Sigmoid colon (tissue), 7 donors: ENCODE data around the gene ZZZ3. TPM values are rescaled to one million over a fixed set of nuclear protein-coding genes. Genes with fewer than 3 reads are reported as not detected.
"Not testable (repeated sequence)": the region's sequence is repeated elsewhere in the genome, so short reads cannot be mapped to it uniquely, and the experiment has no call there.

ENCODE experiments used
- DNase-seq: peaks from one replicate; pipeline ENCODE4 v3.0.0-alpha.2; 2019
- H3K27ac ChIP-seq, 4 donors: fragments of 200-600 bp; sonication (generic); one replicate each; pipeline ENCODE4 v1.5.1; 2016 to 2019; ENCODE audit warnings: mild to moderate bottlenecking in 1 of 4
- H3K27me3 ChIP-seq, 3 donors: fragments of 200-600 bp; sonication (generic); one replicate each; pipeline ENCODE4 v1.5.1; 2019; ENCODE audit warnings: mild to moderate bottlenecking in 1 of 3
- H3K36me3 ChIP-seq, 4 donors: fragments of 200-600 bp; sonication (generic); one replicate each; pipeline ENCODE4 v1.5.1; 2016 to 2019
- H3K4me1 ChIP-seq, 4 donors: fragments of 200-600 bp; sonication (generic); one replicate each; pipeline ENCODE4 v1.5.1; 2017 to 2019
- H3K4me3 ChIP-seq, 4 donors: fragments of 200-600 bp; sonication (generic); one replicate each; pipeline ENCODE4 v1.5.1; 2017 to 2019; ENCODE audit warnings: mild to moderate bottlenecking in 2 of 4, moderate library complexity in 1 of 4
- H3K9me3 ChIP-seq, 4 donors: fragments of 200-600 bp in 3 of 4; sonication (generic) in 3 of 4; one replicate each; pipeline versions ENCODE4 v1.5.1 to v1.6.1; 2013 to 2019
- EP300 ChIP-seq, 4 donors: sonication (generic); formaldehyde crosslinking; IDR thresholded peaks; one replicate each; pipeline ENCODE4 v1.6.1; 2017; ENCODE audit warnings: antibody characterized with exemption in 4 of 4
- POLR2A ChIP-seq, 2 donors: fragments of 450-650 bp; IDR thresholded peaks; one replicate each; pipeline ENCODE4 v1.6.1; 2016; ENCODE audit warnings: antibody characterized with exemption in 2 of 2, mild to moderate bottlenecking in 2 of 2, moderate library complexity in 2 of 2
- POLR2AphosphoS5 ChIP-seq, 4 donors: sonication (generic); formaldehyde crosslinking; IDR thresholded peaks; one replicate each; pipeline ENCODE4 v1.6.1; 2017; ENCODE audit warnings: antibody characterized with exemption in 4 of 4
- WGBS, 2 donors: extraction: QIAGEN DNeasy Blood & Tissue Kit; methylation state at CpG; one replicate each; pipeline ENCODE4 v1.1.7; 2013; 5-methylcytosine and 5-hydroxymethylcytosine counted together
- intact Hi-C: fragments of 100-400 bp; cut with DNase I; formaldehyde crosslinking; loops from one replicate; pipeline ENCODE4 v1.15.1; 2023
- polyA plus RNA-seq, 3 donors: library from polyadenylated mRNA; stranded (reverse); fragments of 200-250 nt; gene quantifications; one replicate each; pipeline ENCODE4 v1.2.3, GENCODE V29; 2013
- total RNA-seq, 4 donors: library from RNA; depleted of rRNA; stranded (reverse); fragments of >200 nt; gene quantifications; one replicate each; pipeline ENCODE4 v1.1.0, GENCODE V29; 2016
- TF ChIP-seq, protein P1 (sequence below), 4 experiments: fragments of 450-650 bp in 3 of 4; fragments of 200-600 bp in 1 of 4; IDR thresholded peaks; one replicate each; pipeline ENCODE4 v1.5.1; 2016 to 2019; ENCODE audit warnings: antibody characterized with exemption in 4 of 4, mild to moderate bottlenecking in 3 of 4, moderate library complexity in 2 of 4
- donor health status: healthy with polysubstance abuse.
- donor health status: Bipolar disorder and iron deficiency.
- donor health status: healthy.

ZZZ3 gene
- total and polyA plus RNA-seq, 7 donors: 5.3 to 69.4 (median 58.1) TPM

DNA sequence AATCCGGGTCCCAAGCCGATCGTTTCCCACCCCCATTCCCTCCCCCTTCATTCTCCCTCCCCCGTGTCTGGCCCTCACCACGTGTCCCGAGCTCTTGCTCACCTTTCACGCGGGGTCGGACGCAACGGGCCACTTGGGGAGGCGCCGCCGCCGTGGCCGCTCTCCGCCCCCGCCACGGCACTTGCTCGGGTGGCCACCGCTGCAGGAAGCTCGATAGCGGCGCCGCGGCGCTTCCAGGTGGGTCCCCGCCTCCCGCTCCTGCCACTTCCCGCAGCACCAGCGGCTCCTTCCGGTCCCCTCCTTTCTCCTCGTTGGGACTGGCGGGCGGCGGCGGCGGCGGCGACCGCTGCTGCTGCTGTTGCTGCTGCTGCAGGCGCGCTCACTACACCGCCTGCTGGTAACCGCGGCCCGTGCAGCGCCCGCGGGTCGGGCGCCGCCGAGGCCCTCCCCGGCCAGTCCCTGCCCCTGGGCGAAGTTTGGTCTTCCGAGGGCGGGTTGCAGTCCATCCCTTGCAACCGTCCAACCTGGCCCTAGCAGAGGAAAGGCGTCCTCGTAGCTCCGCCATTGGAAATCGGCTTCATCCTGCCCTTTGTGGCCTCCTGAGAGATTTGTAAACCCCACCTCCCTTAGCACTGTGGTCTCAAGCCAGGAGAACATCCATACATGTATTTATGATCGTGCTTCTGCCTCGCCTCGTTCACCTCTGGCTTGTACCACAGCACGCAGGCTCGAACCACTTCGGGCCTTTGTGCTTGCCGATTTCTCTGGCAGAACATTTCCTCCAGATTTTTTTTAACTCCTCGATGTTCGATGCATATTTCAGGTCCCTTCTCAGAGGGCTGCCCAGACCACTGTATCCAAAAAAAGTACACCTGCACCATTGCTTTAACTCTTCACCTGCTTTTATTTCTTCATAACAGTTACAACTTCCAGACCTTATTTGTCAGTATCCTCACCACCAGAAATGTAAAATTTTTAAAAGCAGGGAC, 996 bp upstream of the ZZZ3 start:
- TF ChIP-seq EP300 (IDR thresholded peaks at IDR 0.05) (no peak), POLR2AphosphoS5 (IDR thresholded peaks at IDR 0.05) (peak in 3 of 4 donors; percentile 47 to 48 (median 47)), POLR2A (IDR thresholded peaks at IDR 0.05) (no peak)
- TF ChIP-seq, protein P1, sequence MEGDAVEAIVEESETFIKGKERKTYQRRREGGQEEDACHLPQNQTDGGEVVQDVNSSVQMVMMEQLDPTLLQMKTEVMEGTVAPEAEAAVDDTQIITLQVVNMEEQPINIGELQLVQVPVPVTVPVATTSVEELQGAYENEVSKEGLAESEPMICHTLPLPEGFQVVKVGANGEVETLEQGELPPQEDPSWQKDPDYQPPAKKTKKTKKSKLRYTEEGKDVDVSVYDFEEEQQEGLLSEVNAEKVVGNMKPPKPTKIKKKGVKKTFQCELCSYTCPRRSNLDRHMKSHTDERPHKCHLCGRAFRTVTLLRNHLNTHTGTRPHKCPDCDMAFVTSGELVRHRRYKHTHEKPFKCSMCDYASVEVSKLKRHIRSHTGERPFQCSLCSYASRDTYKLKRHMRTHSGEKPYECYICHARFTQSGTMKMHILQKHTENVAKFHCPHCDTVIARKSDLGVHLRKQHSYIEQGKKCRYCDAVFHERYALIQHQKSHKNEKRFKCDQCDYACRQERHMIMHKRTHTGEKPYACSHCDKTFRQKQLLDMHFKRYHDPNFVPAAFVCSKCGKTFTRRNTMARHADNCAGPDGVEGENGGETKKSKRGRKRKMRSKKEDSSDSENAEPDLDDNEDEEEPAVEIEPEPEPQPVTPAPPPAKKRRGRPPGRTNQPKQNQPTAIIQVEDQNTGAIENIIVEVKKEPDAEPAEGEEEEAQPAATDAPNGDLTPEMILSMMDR (IDR thresholded peaks at IDR 0.05): peak; percentile 49 to 90 (median 79)
- intact Hi-C loops: loop anchor here (5.0 kb wide), 3 partner anchors 74 to 466 kb away; partner anchors contain the start of genes FUBP1, PIGK and USP33
- peak overlapping the region; percentile 75 to 93 (median 88) for H3K4me3 ChIP-seq
- H3K4me1 ChIP-seq: peaks cover 0 to 43% (median 34%) of the 10 kb centered on the region in 4 donors
- no peaks in the 10 kb centered on the region for H3K36me3 ChIP-seq
- peak overlapping the region; percentile 93 to 97 (median 94) for H3K27ac ChIP-seq
- 1% methylated on average over 72 of the region's 72 CpGs for WGBS, 2 donors
- DNase-seq: peak; percentile 96
- no peaks in the 10 kb centered on the region for H3K27me3 ChIP-seq
- no peaks in the 10 kb centered on the region for H3K9me3 ChIP-seq

DNA sequence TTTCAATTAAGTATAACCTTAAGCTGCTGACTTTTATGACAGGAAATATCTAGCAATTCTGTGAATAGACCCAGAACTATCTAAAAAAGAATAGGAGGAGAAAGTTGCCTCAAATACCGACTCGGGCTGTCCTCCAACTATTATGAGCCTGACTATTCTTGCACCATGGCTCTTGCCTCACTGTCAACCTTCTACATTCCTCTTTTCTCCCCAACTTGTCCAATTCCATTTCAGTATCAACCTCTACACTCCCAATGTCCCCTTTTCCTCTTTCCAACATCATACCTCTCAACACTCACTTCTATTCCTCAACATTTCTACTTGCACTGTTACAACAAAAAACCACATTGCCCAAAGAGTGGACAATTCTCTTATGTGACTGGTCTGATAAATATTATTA, 2.3 kb downstream of the ZZZ3 start:
- Histone ChIP-seq H3K4me3 (no peak overlapping the region), H3K36me3 (no peaks in the 10 kb centered on the region), H3K27ac (no peak overlapping the region), H3K4me1 (peaks cover 0 to 64% (median 43%) of the 10 kb centered on the region in 4 donors), H3K9me3 (no peaks in the 10 kb centered on the region), H3K27me3 (no peaks in the 10 kb centered on the region)
- intact Hi-C loops: loop anchor here (5.0 kb wide), 3 partner anchors 77 to 463 kb away; partner anchors contain the start of genes FUBP1, PIGK and USP33
- TF ChIP-seq, protein P1 (IDR thresholded peaks at IDR 0.05): no peak
- TF ChIP-seq POLR2AphosphoS5 (IDR thresholded peaks at IDR 0.05) (no peak), POLR2A (IDR thresholded peaks at IDR 0.05) (no peak), EP300 (IDR thresholded peaks at IDR 0.05) (no peak)
- no peak for DNase-seq
- 60 to 75% methylated on average over 2 of the region's 2 CpGs for WGBS, 2 donors

GRCh38 chr1:77678660-77679610, 3.5 kb downstream of the ZZZ3 start:
- intact Hi-C loops: no loop called here
- WGBS, 2 donors: 66 to 87% methylated on average over 5 of the region's 5 CpGs
- H3K27ac ChIP-seq: peak overlapping the region in 1 of 4 donors; percentile 26
- H3K4me3 ChIP-seq: no peak overlapping the region
- no peak for DNase-seq
- H3K36me3 ChIP-seq: no peaks in the 10 kb centered on the region
- H3K4me1 ChIP-seq: peaks cover 0 to 67% (median 42%) of the 10 kb centered on the region in 4 donors
- H3K9me3 ChIP-seq: no peaks in the 10 kb centered on the region
- no peak for TF ChIP-seq POLR2A (IDR thresholded peaks at IDR 0.05)
- TF ChIP-seq, protein P1 (IDR thresholded peaks at IDR 0.05): no peak
- no peak for TF ChIP-seq EP300 (IDR thresholded peaks at IDR 0.05)
- no peak for TF ChIP-seq POLR2AphosphoS5 (IDR thresholded peaks at IDR 0.05)
- H3K27me3 ChIP-seq: no peaks in the 10 kb centered on the region

DNA sequence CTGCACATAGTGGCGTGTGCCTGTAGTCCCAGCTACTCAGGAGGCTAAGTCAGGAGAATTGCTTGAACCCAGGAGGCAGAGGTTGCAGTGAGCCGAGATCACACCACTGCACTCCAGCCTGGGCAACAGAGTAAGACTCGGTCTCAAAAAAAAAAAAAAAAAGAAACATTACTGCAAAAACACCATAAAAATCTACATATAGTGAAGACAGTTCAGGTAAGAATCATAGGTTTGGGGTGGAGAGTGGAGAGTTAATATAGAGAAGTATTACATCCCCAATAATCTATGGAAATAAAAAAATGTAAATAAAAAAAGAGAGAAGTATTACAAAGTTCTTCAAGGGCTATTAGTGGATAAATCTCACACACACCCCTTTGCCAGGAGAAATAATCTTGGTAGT, 7.7 kb downstream of the ZZZ3 start:
- H3K9me3 ChIP-seq, H3K27me3 ChIP-seq, intact Hi-C loops, H3K4me3 ChIP-seq, H3K36me3 ChIP-seq, H3K27ac ChIP-seq, DNase-seq: not testable (repeated sequence)
- WGBS, 2 donors: 89 to 95% methylated on average over 3 of the region's 3 CpGs
- peaks cover 0 to 74% (median 56%) of the 10 kb centered on the region in 4 donors for H3K4me1 ChIP-seq
